ENCODE measurements around the gene SPON1. TPM values are rescaled to one million over a fixed set of nuclear protein-coding genes. Genes with fewer than 3 reads are reported as not detected.

Gene SPON1
- total and polyA plus RNA-seq, 10 of the 15 experiments (the other 5 are each of a cell fraction or from before 2014, with no cell fraction given) = 0.13 to 1.1 (median 0.18) TPM; not detected in 5

- TF ChIP-seq, protein P1, sequence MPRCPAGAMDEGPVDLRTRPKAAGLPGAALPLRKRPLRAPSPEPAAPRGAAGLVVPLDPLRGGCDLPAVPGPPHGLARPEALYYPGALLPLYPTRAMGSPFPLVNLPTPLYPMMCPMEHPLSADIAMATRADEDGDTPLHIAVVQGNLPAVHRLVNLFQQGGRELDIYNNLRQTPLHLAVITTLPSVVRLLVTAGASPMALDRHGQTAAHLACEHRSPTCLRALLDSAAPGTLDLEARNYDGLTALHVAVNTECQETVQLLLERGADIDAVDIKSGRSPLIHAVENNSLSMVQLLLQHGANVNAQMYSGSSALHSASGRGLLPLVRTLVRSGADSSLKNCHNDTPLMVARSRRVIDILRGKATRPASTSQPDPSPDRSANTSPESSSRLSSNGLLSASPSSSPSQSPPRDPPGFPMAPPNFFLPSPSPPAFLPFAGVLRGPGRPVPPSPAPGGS (IDR thresholded peaks at IDR 0.05; ENCODE audit: borderline replicate concordance, insufficient read depth, low read depth, low read length, poor library complexity, severe bottlenecking) = no peak
- TF ChIP-seq SMARCA5 (IDR thresholded peaks at IDR 0.05) (no peak), PML (IDR thresholded peaks at IDR 0.05; ENCODE audit: low read length) (no peak)
Observed at GRCh38 chr11:13963949-13964770, 1.6 kb downstream of the SPON1 start (continued).

DNA sequence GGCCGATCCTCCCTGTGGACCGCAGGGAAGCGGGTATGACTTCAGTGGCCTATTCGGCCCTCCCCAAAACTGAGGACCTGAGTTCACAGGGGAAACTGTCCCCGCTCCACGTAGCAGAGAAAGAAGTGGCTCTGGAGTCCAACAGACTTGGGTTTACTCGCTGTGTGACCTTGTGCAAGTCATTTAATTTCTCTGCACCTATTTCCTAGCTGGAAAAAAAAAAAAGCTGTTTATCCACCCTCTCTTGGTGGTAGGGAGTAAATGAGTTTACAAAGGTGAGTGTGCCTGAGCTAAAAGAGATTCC lies 2.2 kb downstream of the SPON1 start:
- H3K27ac ChIP-seq (ENCODE audit: control insufficient read depth, insufficient read depth) = no peak overlapping the region
- SMC1A ChIA-PET (ENCODE audit: uncharacterized antibody, unreplicated experiment) = no interaction called here
- no peaks in the 10 kb centered on the region for H3K9me3 ChIP-seq (replicated peaks; ENCODE audit: control insufficient read depth, insufficient read depth, low read length)

More for the DNA sequence above, 2.2 kb downstream of the SPON1 start:
- H3K9ac ChIP-seq (ENCODE audit: control insufficient read depth, insufficient read depth, low read length) = no peak overlapping the region
- H3K27me3 ChIP-seq (replicated peaks in 1 of 2; ENCODE audit: control insufficient read depth in 2 of 2, insufficient read depth in 2 of 2, low read length in 1 of 2) = peaks cover 10 to 14% of the 10 kb centered on the region in 2 experiments
- intact Hi-C loops (cut with micrococcal nuclease; ENCODE audit: unreplicated experiment) = no loop called here
- no TSS peak for BruUV-seq (replicated peaks)
- CTCF ChIA-PET = interaction anchor here (1.8 kb wide), 1 partner anchor 8 kb away, joined by 5 read pairs; no protein-coding TSS in a partner anchor
- H3K79me2 ChIP-seq (ENCODE audit: control insufficient read depth, insufficient read depth, low read length) = no peaks in the 10 kb centered on the region
- no peak overlapping the region for H3K4me2 ChIP-seq (ENCODE audit: control insufficient read depth, insufficient read depth)
- WGBS (ENCODE audit: insufficient coverage, insufficient replicate concordance, low lambda C conversion rate, missing lambda C conversion rate) = 51% methylated on average over 4 of the region's 7 CpGs
- H2AFZ ChIP-seq (ENCODE audit: control insufficient read depth, low read depth, low read length) = no peak overlapping the region
- no peak for FAIRE-seq
- no peaks in the 10 kb centered on the region for H3K36me3 ChIP-seq (ENCODE audit: control insufficient read depth in 2 of 2, insufficient read depth in 2 of 2, low read length in 1 of 2)
- in situ Hi-C loops (cut with MboI) = loop anchor here (25.0 kb wide), 1 partner anchor 448 kb away; no protein-coding TSS in a partner anchor
- no peak for TF ChIP-seq EP300 (IDR thresholded peaks at IDR 0.05; ENCODE audit: borderline replicate concordance in 1 of 2, control insufficient read depth in 1 of 2, low read depth in 2 of 2, low read length in 2 of 2)
- RAD21 ChIA-PET (ENCODE audit: unreplicated experiment) = no interaction called here
- ATAC-seq = no peak
- H4K20me1 ChIP-seq (ENCODE audit: control insufficient read depth, insufficient read depth) = no peaks in the 10 kb centered on the region
- no peaks in the 10 kb centered on the region for H3K4me1 ChIP-seq (ENCODE audit: control insufficient read depth, insufficient read depth, low read length)
- H3K4me3 ChIP-seq = no peak overlapping the region
- POLR2A ChIA-PET = no interaction called here
- DNase-seq (ENCODE audit: low read depth, low spot score) = no peak
